HepG2 (cell line): ENCODE results near the gene ALKBH2. TPM values are rescaled to one million over a fixed set of nuclear protein-coding genes. Genes with fewer than 3 reads are reported as not detected.

Experiments
- EED ChIP-seq: sonication (generic); formaldehyde crosslinking; IDR thresholded peaks from 2 replicates; pipeline ENCODE4 v1.5.0; 2020; ENCODE audit warnings: mild to moderate bottlenecking, missing genetic modification reagents
- ETV6 ChIP-seq: sonication (generic); formaldehyde crosslinking; conservative IDR thresholded peaks from 2 replicates; pipeline ENCODE4 v1.4.0; 2020; ENCODE audit warnings: missing genetic modification reagents
- HES4 ChIP-seq: sonication (generic); formaldehyde crosslinking; IDR thresholded peaks from 2 replicates; pipeline ENCODE4 v1.9.0; 2021; ENCODE audit warnings: mild to moderate bottlenecking, missing genetic modification reagents, borderline replicate concordance
- HIVEP1 ChIP-seq: sonication (generic); formaldehyde crosslinking; IDR thresholded peaks from 2 replicates; pipeline ENCODE4 v1.4.0; 2020; ENCODE audit warnings: mild to moderate bottlenecking, missing genetic modification reagents
- NFE2 ChIP-seq: sonication (generic); formaldehyde crosslinking; IDR thresholded peaks from 2 replicates; pipeline ENCODE4 v1.4.0; 2020; ENCODE audit warnings: missing genetic modification reagents
- RFX3 ChIP-seq: IDR thresholded peaks from 2 replicates; pipeline ENCODE4 v1.6.1; 2016; ENCODE audit warnings: missing biosample characterization, missing genetic modification reagents
- SALL1 ChIP-seq: sonication (generic); formaldehyde crosslinking; IDR thresholded peaks from 2 replicates; pipeline ENCODE4 v1.8.0; 2022; ENCODE audit warnings: mild to moderate bottlenecking, missing genetic modification reagents
- SMARCE1 ChIP-seq: fragments of 450-650 bp; IDR thresholded peaks from 2 replicates; pipeline ENCODE4 v1.6.1; 2017; ENCODE audit warnings: borderline replicate concordance
- SMC3 ChIP-seq: IDR thresholded peaks from 2 replicates; pipeline ENCODE4 v1.6.1; 2011; ENCODE audit warnings: low read length, improper control_type of control experiment
- SRF ChIP-seq: IDR thresholded peaks from 2 replicates; pipeline ENCODE4 v1.6.1; 2011; ENCODE audit warnings: mild to moderate bottlenecking, low read depth, low read length, moderate library complexity
- ZBTB42 ChIP-seq: sonication (generic); formaldehyde crosslinking; IDR thresholded peaks from 2 replicates; pipeline ENCODE4 v1.5.0; 2020; ENCODE audit warnings: mild to moderate bottlenecking, missing genetic modification reagents
- ZNF12 ChIP-seq: sonication (generic); formaldehyde crosslinking; IDR thresholded peaks from 2 replicates; pipeline ENCODE4 v1.5.0; 2020; ENCODE audit warnings: missing genetic modification reagents
- ZNF136 ChIP-seq: sonication (generic); formaldehyde crosslinking; IDR thresholded peaks from 2 replicates; pipeline ENCODE4 v1.8.1; 2022; ENCODE audit warnings: low read depth, mild to moderate bottlenecking, moderate library complexity, missing genetic modification reagents
- ZNF543 ChIP-seq: sonication (generic); formaldehyde crosslinking; IDR thresholded peaks from 2 replicates; pipeline ENCODE4 v1.4.0; 2020; ENCODE audit warnings: mild to moderate bottlenecking, missing genetic modification reagents
- ZNF567 ChIP-seq: sonication (generic); formaldehyde crosslinking; IDR thresholded peaks from 2 replicates; pipeline ENCODE4 v1.8.1; 2023; ENCODE audit warnings: mild to moderate bottlenecking, missing genetic modification reagents, borderline replicate concordance
- ZNF607 ChIP-seq: sonication (generic); formaldehyde crosslinking; IDR thresholded peaks from 2 replicates; pipeline ENCODE4 v1.5.1; 2020; ENCODE audit warnings: missing genetic modification reagents, mild to moderate bottlenecking, borderline replicate concordance
- ZNF670 ChIP-seq: sonication (generic); formaldehyde crosslinking; IDR thresholded peaks from 2 replicates; pipeline ENCODE4 v1.8.0; 2022; ENCODE audit warnings: mild to moderate bottlenecking, missing genetic modification reagents, borderline replicate concordance
- ZNF772 ChIP-seq: sonication (generic); formaldehyde crosslinking; IDR thresholded peaks from 2 replicates; pipeline ENCODE4 v1.5.0; 2020; ENCODE audit warnings: mild to moderate bottlenecking, missing genetic modification reagents
- ZNF777 ChIP-seq: sonication (generic); formaldehyde crosslinking; IDR thresholded peaks from 2 replicates; pipeline ENCODE4 v1.4.0; 2020; ENCODE audit warnings: missing genetic modification reagents
- ZNF891 ChIP-seq: sonication (generic); formaldehyde crosslinking; IDR thresholded peaks from 2 replicates; pipeline ENCODE4 v1.5.0; 2020; ENCODE audit warnings: mild to moderate bottlenecking, missing genetic modification reagents
- ZZZ3 ChIP-seq: sonication (generic); formaldehyde crosslinking; IDR thresholded peaks from 2 replicates; pipeline ENCODE4 v1.4.0; 2020; ENCODE audit warnings: missing genetic modification reagents, mild to moderate bottlenecking, borderline replicate concordance
- polyA plus RNA-seq, 8 experiments: library from polyadenylated mRNA; depleted of rRNA in 3 of 8; stranded (reverse) in 7 of 8; unstranded in 1 of 8; fragments of >200 nt; fragmentation: Illumina TruSeq in 4 of 8; extraction: Trizol in 4 of 8; gene quantifications; 2 replicates each; pipeline versions ENCODE4 v1.2.1 to v1.2.3, GENCODE V29; 2011 to 2016; ENCODE audit warnings: low read depth in 4 of 8, missing spikeins in 1 of 8, mixed read lengths in 1 of 8; ENCODE audit not compliant: insufficient read depth in 1 of 8
- total RNA-seq, 5 experiments: library from RNA; depleted of rRNA; stranded (reverse); fragments of >200 nt; fragmentation: Illumina TruSeq; extraction: Trizol; gene quantifications; 2 replicates each; pipeline ENCODE4 v1.2.3, GENCODE V29; 2016; ENCODE audit warnings: low read depth in 1 of 5
- TF ChIP-seq, protein P1 (sequence below): sonication (generic); formaldehyde crosslinking; IDR thresholded peaks from 2 replicates; pipeline ENCODE4 v1.8.0; 2022; ENCODE audit warnings: missing genetic modification reagents, mild to moderate bottlenecking, moderate library complexity, borderline replicate concordance
- TF ChIP-seq, protein P2 (sequence below): sonication (generic); formaldehyde crosslinking; IDR thresholded peaks from 2 replicates; pipeline ENCODE4 v1.4.0; 2020; ENCODE audit warnings: missing genetic modification reagents, mild to moderate bottlenecking, borderline replicate concordance
- TF ChIP-seq, protein P3 (sequence below): sonication (generic); formaldehyde crosslinking; IDR thresholded peaks from 2 replicates; pipeline ENCODE4 v1.5.0; 2020; ENCODE audit warnings: mild to moderate bottlenecking, missing genetic modification reagents, borderline replicate concordance

ALKBH2 gene
- total and polyA plus RNA-seq, 2 of the 13 experiments (the other 11 are each of a cell fraction or from before 2014, with no cell fraction given), result 21.0 to 40.5 TPM

DNA sequence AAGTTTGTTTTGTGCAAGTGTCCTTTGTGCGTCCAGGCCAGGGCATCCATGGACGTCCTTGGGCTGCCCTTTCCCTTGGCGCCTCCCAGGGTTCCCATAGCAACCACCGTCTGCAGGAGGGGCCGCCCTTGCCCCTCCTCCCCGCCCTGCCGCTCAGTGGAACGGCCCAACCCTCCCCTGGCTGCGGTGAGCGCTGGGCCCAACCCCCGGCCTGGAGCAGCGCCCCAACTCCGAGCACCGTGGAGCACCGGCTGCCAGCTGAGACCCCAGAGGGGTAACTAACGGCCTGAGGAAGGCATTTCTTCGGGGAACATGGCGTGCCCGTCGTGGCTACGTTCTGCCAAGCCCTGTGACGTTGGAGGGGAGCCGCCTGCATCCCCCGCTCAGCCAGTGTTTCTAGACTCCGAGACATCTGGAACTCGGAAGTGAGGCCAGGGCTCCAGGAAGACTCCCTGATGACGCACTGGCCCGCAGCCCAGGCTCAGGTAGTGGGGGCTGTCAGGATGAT, 17.8 kb upstream of the ALKBH2 start (continued):
- TF ChIP-seq, protein P1, sequence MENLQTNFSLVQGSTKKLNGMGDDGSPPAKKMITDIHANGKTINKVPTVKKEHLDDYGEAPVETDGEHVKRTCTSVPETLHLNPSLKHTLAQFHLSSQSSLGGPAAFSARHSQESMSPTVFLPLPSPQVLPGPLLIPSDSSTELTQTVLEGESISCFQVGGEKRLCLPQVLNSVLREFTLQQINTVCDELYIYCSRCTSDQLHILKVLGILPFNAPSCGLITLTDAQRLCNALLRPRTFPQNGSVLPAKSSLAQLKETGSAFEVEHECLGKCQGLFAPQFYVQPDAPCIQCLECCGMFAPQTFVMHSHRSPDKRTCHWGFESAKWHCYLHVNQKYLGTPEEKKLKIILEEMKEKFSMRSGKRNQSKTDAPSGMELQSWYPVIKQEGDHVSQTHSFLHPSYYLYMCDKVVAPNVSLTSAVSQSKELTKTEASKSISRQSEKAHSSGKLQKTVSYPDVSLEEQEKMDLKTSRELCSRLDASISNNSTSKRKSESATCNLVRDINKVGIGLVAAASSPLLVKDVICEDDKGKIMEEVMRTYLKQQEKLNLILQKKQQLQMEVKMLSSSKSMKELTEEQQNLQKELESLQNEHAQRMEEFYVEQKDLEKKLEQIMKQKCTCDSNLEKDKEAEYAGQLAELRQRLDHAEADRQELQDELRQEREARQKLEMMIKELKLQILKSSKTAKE (CRISPR knock-in tag), result no peak; the same call in 1 of the 2 replicates
- TF ChIP-seq SMC3 (no peak), ZZZ3 (CRISPR knock-in tag) (0 out of 2 replicates have a peak, but pooled peaks have one; percentile 34), ZNF670 (CRISPR knock-in tag) (0 out of 2 replicates have a peak, but pooled peaks have one; percentile 30), SMARCE1 (no peak), ZNF777 (CRISPR knock-in tag) (peak; percentile 68), HIVEP1 (peak; percentile 75), HES4 (CRISPR knock-in tag) (no peak), ETV6 (CRISPR knock-in tag) (peak; percentile 65; the same call in 1 of the 2 replicates), RFX3 (CRISPR knock-in tag) (peak; percentile 97), EED (CRISPR knock-in tag) (no peak), SRF (no peak), ZNF543 (CRISPR knock-in tag) (peak; percentile 45), ZBTB42 (CRISPR knock-in tag) (peak; percentile 86), ZNF567 (CRISPR knock-in tag) (no peak), NFE2 (CRISPR knock-in tag) (no peak), ZNF12 (CRISPR knock-in tag) (peak; percentile 52; the same call in 1 of the 2 replicates), ZNF891 (CRISPR knock-in tag) (0 out of 2 replicates have a peak, but pooled peaks have one; percentile 43), ZNF607 (CRISPR knock-in tag) (peak; percentile 58; the same call in 1 of the 2 replicates), ZNF136 (CRISPR knock-in tag) (no peak), SALL1 (CRISPR knock-in tag) (peak; percentile 62), ZNF772 (CRISPR knock-in tag) (peak; percentile 55; the same call in 1 of the 2 replicates)
- TF ChIP-seq, protein P2, sequence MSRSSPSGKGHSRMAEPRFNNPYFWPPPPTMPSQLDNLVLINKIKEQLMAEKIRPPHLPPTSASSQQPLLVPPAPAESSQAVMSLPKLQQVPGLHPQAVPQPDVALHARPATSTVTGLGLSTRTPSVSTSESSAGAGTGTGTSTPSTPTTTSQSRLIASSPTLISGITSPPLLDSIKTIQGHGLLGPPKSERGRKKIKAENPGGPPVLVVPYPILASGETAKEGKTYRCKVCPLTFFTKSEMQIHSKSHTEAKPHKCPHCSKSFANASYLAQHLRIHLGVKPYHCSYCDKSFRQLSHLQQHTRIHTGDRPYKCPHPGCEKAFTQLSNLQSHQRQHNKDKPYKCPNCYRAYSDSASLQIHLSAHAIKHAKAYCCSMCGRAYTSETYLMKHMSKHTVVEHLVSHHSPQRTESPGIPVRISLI (CRISPR knock-in tag), result no peak
- TF ChIP-seq, protein P3, sequence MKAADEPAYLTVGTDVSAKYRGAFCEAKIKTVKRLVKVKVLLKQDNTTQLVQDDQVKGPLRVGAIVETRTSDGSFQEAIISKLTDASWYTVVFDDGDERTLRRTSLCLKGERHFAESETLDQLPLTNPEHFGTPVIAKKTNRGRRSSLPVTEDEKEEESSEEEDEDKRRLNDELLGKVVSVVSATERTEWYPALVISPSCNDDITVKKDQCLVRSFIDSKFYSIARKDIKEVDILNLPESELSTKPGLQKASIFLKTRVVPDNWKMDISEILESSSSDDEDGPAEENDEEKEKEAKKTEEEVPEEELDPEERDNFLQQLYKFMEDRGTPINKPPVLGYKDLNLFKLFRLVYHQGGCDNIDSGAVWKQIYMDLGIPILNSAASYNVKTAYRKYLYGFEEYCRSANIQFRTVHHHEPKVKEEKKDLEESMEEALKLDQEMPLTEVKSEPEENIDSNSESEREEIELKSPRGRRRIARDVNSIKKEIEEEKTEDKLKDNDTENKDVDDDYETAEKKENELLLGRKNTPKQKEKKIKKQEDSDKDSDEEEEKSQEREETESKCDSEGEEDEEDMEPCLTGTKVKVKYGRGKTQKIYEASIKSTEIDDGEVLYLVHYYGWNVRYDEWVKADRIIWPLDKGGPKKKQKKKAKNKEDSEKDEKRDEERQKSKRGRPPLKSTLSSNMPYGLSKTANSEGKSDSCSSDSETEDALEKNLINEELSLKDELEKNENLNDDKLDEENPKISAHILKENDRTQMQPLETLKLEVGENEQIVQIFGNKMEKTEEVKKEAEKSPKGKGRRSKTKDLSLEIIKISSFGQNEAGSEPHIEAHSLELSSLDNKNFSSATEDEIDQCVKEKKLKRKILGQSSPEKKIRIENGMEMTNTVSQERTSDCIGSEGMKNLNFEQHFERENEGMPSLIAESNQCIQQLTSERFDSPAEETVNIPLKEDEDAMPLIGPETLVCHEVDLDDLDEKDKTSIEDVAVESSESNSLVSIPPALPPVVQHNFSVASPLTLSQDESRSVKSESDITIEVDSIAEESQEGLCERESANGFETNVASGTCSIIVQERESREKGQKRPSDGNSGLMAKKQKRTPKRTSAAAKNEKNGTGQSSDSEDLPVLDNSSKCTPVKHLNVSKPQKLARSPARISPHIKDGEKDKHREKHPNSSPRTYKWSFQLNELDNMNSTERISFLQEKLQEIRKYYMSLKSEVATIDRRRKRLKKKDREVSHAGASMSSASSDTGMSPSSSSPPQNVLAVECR, result peak; percentile 85; the same call in 1 of the 2 replicates
